Panc1 (cell line): ENCODE measurements around the gene TOM1. TPM values are rescaled to one million over a fixed set of nuclear protein-coding genes. Genes with fewer than 3 reads are reported as not detected.

Experiments
- ATAC-seq: fragments of 200-7000 bp; cut with Tn5 transposase; 2 replicates; pipeline ENCODE4 v1.9.1; 2020; ENCODE audit warnings: mild to moderate bottlenecking, moderate library complexity
- BruUV-seq: library from RNA; stranded (reverse); fragments of 400-500 nt; replicated peaks from 2 replicates; lab custom pipeline; 2021; lab: Mats Ljungman, UMichigan
- CTCF ChIA-PET: fragments of 300-600 bp; sonication (Branson Sonifier 250); formaldehyde crosslinking; loops from one replicate; lab custom pipeline; 2022; ENCODE audit warnings: antibody characterized with exemption; lab: Charles Lee
- POLR2A ChIA-PET: fragments of 300-600 bp; sonication (Branson Sonifier 250); formaldehyde crosslinking; loops from one replicate; lab custom pipeline; 2022; ENCODE audit warnings: antibody characterized with exemption; lab: Charles Lee
- DNase-seq: peaks from one replicate; pipeline ENCODE4 v3.0.0-alpha.2; 2010; ENCODE audit warnings: low read depth, low spot score
- H3K27ac ChIP-seq: 2 replicates; pipeline ENCODE4 v1.5.1; 2011; ENCODE audit warnings: mild to moderate bottlenecking, low read length, inconsistent platforms
- H3K27me3 ChIP-seq: fragments of 200-500 bp; sonication (Bioruptor generic); 2 replicates; pipeline ENCODE4 v1.6.0; 2014; ENCODE audit warnings: low read length, inconsistent platforms; ENCODE audit not compliant: control insufficient read depth, insufficient read depth
- H3K36me3 ChIP-seq: fragments of 200-500 bp; sonication (Bioruptor generic); 2 replicates; pipeline ENCODE4 v1.5.1; 2014; ENCODE audit warnings: inconsistent platforms, mild to moderate bottlenecking, low read length, moderate library complexity; ENCODE audit not compliant: control insufficient read depth, insufficient read depth
- H3K4me1 ChIP-seq: 2 replicates; pipeline ENCODE4 v1.5.1; 2011; ENCODE audit warnings: inconsistent platforms, mild to moderate bottlenecking, low read length, moderate library complexity; ENCODE audit not compliant: control insufficient read depth, insufficient read depth
- H3K4me3 ChIP-seq, 2 experiments: 2 replicates each; pipeline ENCODE4 v1.5.1; 2011 to 2012; ENCODE audit warnings: low read depth in 2 of 2, low read length in 2 of 2, mild to moderate bottlenecking in 2 of 2, inconsistent platforms in 1 of 2, moderate library complexity in 1 of 2
- H3K9me3 ChIP-seq: fragments of 200-500 bp; sonication (Bioruptor generic); 2 replicates; pipeline ENCODE4 v1.5.1; 2014; ENCODE audit warnings: low read depth, mild to moderate bottlenecking, inconsistent platforms, low read length, moderate library complexity; ENCODE audit not compliant: control insufficient read depth, insufficient read depth
- CTCF ChIP-seq: fragments of 450-650 bp; IDR thresholded peaks from 2 replicates; pipeline ENCODE4 v1.5.1; 2017; ENCODE audit warnings: mild to moderate bottlenecking
- POLR2AphosphoS5 ChIP-seq: IDR thresholded peaks from 2 replicates; pipeline ENCODE4 v1.6.1; 2012; ENCODE audit warnings: mild to moderate bottlenecking, low read depth, low read length, moderate library complexity
- REST ChIP-seq, 2 experiments: IDR thresholded peaks; 2 replicates each; pipeline ENCODE4 v1.6.1; 2011 to 2012; ENCODE audit warnings: low read depth in 2 of 2, control low read depth in 1 of 2, low read length in 1 of 2, mild to moderate bottlenecking in 1 of 2, moderate library complexity in 1 of 2; ENCODE audit not compliant: insufficient read depth in 1 of 2
- SIN3A ChIP-seq: IDR thresholded peaks from 2 replicates; pipeline ENCODE4 v1.6.1; 2012; ENCODE audit warnings: low read depth, mild to moderate bottlenecking, low read length, moderate library complexity, borderline replicate concordance; ENCODE audit not compliant: insufficient read depth
- TCF7L2 ChIP-seq: IDR thresholded peaks from 2 replicates; pipeline ENCODE4 v1.6.1; 2011; ENCODE audit warnings: mild to moderate bottlenecking, low read depth, low read length, inconsistent platforms
- in situ Hi-C: cut with HindIII; loops from 2 replicates; pipeline ENCODE4 v1.10.0; 2016; ENCODE audit warnings: low sequenced_read_pairs, low pct_unique_long_range_greater_than_20kb
- intact Hi-C: fragments of 100-400 bp; cut with micrococcal nuclease; formaldehyde crosslinking; loops from one replicate; pipeline ENCODE4 v1.10.0; 2022; ENCODE audit not compliant: unreplicated experiment
- total RNA-seq: library from RNA; stranded (reverse); gene quantifications from one replicate; pipeline ENCODE4 v1.2.1, GENCODE V29; 2021; ENCODE audit not compliant: unreplicated experiment

Gene TOM1
- total RNA-seq, 1 experiment from 2014 or later: 32.7 TPM

GRCh38 chr22:35301372-35301874 lies 1.7 kb downstream of the TOM1 start:
- Histone ChIP-seq H3K27me3 (no peaks in the 10 kb centered on the region), H3K4me1 (peaks cover 9% of the 10 kb centered on the region), H3K27ac (peak overlapping the region; percentile 83), H3K36me3 (no peaks in the 10 kb centered on the region), H3K9me3 (no peaks in the 10 kb centered on the region), H3K4me3 (peak overlapping the region; percentile 79 to 84)
- BruUV-seq: no TSS peak
- intact Hi-C loops (no loop called here), in situ Hi-C loops (no loop called here)
- ATAC-seq (no peak), DNase-seq (peak; percentile 30)
- TF ChIP-seq POLR2AphosphoS5 (no peak), REST (IDR thresholded peaks at IDR 0.05; ENCODE audit: insufficient read depth in 1 of 2, low read depth in 2 of 2, low read length in 1 of 2) (no peak), TCF7L2 (no peak), CTCF (no peak), SIN3A (no peak)
- POLR2A ChIA-PET: no interaction called here
- CTCF ChIA-PET: interaction anchor here (0.6 to 0.7 kb wide), 2 partner anchors 358 to 824 kb away, joined by 3 to 7 read pairs; no protein-coding TSS in a partner anchor

- no TSS peak for BruUV-seq
- Histone ChIP-seq H3K27ac (no peak overlapping the region), H3K4me3 (no peak overlapping the region), H3K9me3 (no peaks in the 10 kb centered on the region), H3K4me1 (peaks cover 9% of the 10 kb centered on the region), H3K36me3 (no peaks in the 10 kb centered on the region), H3K27me3 (no peaks in the 10 kb centered on the region)
- intact Hi-C loops: no loop called here
- in situ Hi-C loops: no loop called here
- no peak for ATAC-seq
- ChIA-PET POLR2A (no interaction called here), CTCF (no interaction called here)
- DNase-seq: no peak
- TF ChIP-seq SIN3A (no peak), POLR2AphosphoS5 (no peak), TCF7L2 (no peak), REST (IDR thresholded peaks at IDR 0.05; ENCODE audit: insufficient read depth in 1 of 2, low read depth in 2 of 2, low read length in 1 of 2) (no peak)
Observed at GRCh38 chr22:35303029-35303624, 3.4 kb downstream of the TOM1 start.
